ENCODE data around the gene PRG3. TPM values are rescaled to one million over a fixed set of nuclear protein-coding genes. Genes with fewer than 3 reads are reported as not detected.

The PRG3 gene
- total RNA-seq, 1 donor from 2014 or later = not detected

- no peak for DNase-seq (ENCODE audit: low read depth, low spot score)
- Mint-ChIP-seq H3K9me3 (no peaks in the 10 kb centered on the region), H3K36me3 (ENCODE audit: low read depth) (no peaks in the 10 kb centered on the region), H3K4me1 (peaks cover 22% of the 10 kb centered on the region), H3K27me3 (ENCODE audit: low read depth) (peaks cover 4% of the 10 kb centered on the region), H3K4me3 (no peak overlapping the region), H3K27ac (ENCODE audit: unreplicated experiment) (no peak overlapping the region)
- no peak for TF ChIP-seq CTCF (conservative IDR thresholded peaks at IDR 0.05)
Measured at GRCh38 chr11:57357310-57357709, 23.6 kb downstream of the PRG3 start.

- Mint-ChIP-seq H3K36me3 (ENCODE audit: low read depth) (peaks cover 4% of the 10 kb centered on the region), H3K27ac (ENCODE audit: unreplicated experiment) (no peak overlapping the region), H3K4me1 (peaks cover 22% of the 10 kb centered on the region), H3K27me3 (ENCODE audit: low read depth) (peaks cover 4% of the 10 kb centered on the region), H3K4me3 (no peak overlapping the region), H3K9me3 (peaks cover 4% of the 10 kb centered on the region)
- TF ChIP-seq CTCF (conservative IDR thresholded peaks at IDR 0.05) = no peak
- no peak for DNase-seq (ENCODE audit: low read depth, low spot score)
Measured at GRCh38 chr11:57356268-57356667, 24.7 kb downstream of the PRG3 start.

- peaks cover 27% of the 10 kb centered on the region for H3K4me1 Mint-ChIP-seq
- H3K4me3 Mint-ChIP-seq = no peak overlapping the region
- no peak for TF ChIP-seq CTCF (conservative IDR thresholded peaks at IDR 0.05)
- peak overlapping the region; percentile 17 for H3K27ac Mint-ChIP-seq (ENCODE audit: unreplicated experiment)
- H3K27me3 Mint-ChIP-seq (ENCODE audit: low read depth) = peaks cover 4% of the 10 kb centered on the region
- DNase-seq (ENCODE audit: low read depth, low spot score) = no peak
- H3K9me3 Mint-ChIP-seq = peaks cover 5% of the 10 kb centered on the region
- H3K36me3 Mint-ChIP-seq (ENCODE audit: low read depth) = peaks cover 5% of the 10 kb centered on the region
Measured at GRCh38 chr11:57354699-57355098, 26.3 kb downstream of the PRG3 start.

GRCh38 chr11:57353852-57354251, 27.1 kb downstream of the PRG3 start:
- TF ChIP-seq CTCF (conservative IDR thresholded peaks at IDR 0.05) = no peak
- Mint-ChIP-seq H3K4me1 (peaks cover 28% of the 10 kb centered on the region), H3K27ac (ENCODE audit: unreplicated experiment) (no peak overlapping the region), H3K9me3 (peaks cover 5% of the 10 kb centered on the region), H3K27me3 (ENCODE audit: low read depth) (peaks cover 4% of the 10 kb centered on the region), H3K36me3 (ENCODE audit: low read depth) (peaks cover 5% of the 10 kb centered on the region), H3K4me3 (no peak overlapping the region)
- DNase-seq (ENCODE audit: low read depth, low spot score) = no peak

- peak overlapping the region; percentile 21 for H3K27ac Mint-ChIP-seq (ENCODE audit: unreplicated experiment)
- TF ChIP-seq CTCF (conservative IDR thresholded peaks at IDR 0.05) = no peak
- H3K4me1 Mint-ChIP-seq = peaks cover 28% of the 10 kb centered on the region
- peaks cover 5% of the 10 kb centered on the region for H3K36me3 Mint-ChIP-seq (ENCODE audit: low read depth)
- no peak for DNase-seq (ENCODE audit: low read depth, low spot score)
- H3K9me3 Mint-ChIP-seq = peaks cover 5% of the 10 kb centered on the region
- peaks cover 4% of the 10 kb centered on the region for H3K27me3 Mint-ChIP-seq (ENCODE audit: low read depth)
- no peak overlapping the region for H3K4me3 Mint-ChIP-seq
Measured at GRCh38 chr11:57353446-57353845, 27.5 kb downstream of the PRG3 start.

GRCh38 chr11:57353036-57353435, 27.9 kb downstream of the PRG3 start:
- no peak overlapping the region for H3K4me3 Mint-ChIP-seq
- peaks cover 5% of the 10 kb centered on the region for H3K36me3 Mint-ChIP-seq (ENCODE audit: low read depth)
- H3K27me3 Mint-ChIP-seq (ENCODE audit: low read depth) = peaks cover 4% of the 10 kb centered on the region
- TF ChIP-seq CTCF (conservative IDR thresholded peaks at IDR 0.05) = no peak
- peaks cover 28% of the 10 kb centered on the region for H3K4me1 Mint-ChIP-seq
- H3K9me3 Mint-ChIP-seq = peaks cover 5% of the 10 kb centered on the region
- peak overlapping the region; percentile 21 for H3K27ac Mint-ChIP-seq (ENCODE audit: unreplicated experiment)
- DNase-seq (ENCODE audit: low read depth, low spot score) = no peak

All from neural crest cell (in vitro differentiated cells).